ENCODE results near the gene FAH.

DNA sequence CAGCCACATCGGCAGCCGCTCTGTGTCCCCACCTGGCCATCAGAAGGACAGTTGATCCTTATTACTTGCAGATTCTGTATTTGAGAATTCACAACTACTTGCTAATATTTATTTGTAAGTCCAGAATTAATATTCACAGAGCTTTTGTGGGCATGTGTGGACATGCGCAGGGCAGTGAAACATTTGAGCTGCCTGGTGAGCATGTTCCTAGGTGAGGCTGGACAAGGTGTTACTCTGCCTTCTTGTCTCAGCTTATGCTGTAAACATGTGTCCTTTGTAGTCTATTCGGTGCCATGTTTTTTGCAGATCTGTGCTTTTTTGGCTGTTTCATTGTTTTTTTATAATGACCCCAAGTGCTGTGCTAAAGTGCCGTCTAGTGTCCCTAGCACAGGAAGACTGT lies 15.6 kb downstream of the FAH start:
- TF ChIP-seq POLR2AphosphoS5 (IDR thresholded peaks at IDR 0.05; ENCODE audit: borderline replicate concordance, low read depth, low read length) (no peak), EZH2 (IDR thresholded peaks at IDR 0.05) (no peak)

Measured in SK-N-MC (cell line).